Endodermal cell (in vitro differentiated cells): ENCODE data around the gene DVL1. TPM values are rescaled to one million over a fixed set of nuclear protein-coding genes. Genes with fewer than 3 reads are reported as not detected.

Experiments used
- DNase-seq: peaks from one replicate; pipeline ENCODE4 v3.0.0-alpha.2; 2017
- H3K27ac ChIP-seq: 2 replicates; pipeline ENCODE4 v1.5.1; 2013; ENCODE audit warnings: mild to moderate bottlenecking, low read depth, low read length, moderate library complexity
- H3K27me3 ChIP-seq: 2 replicates; pipeline ENCODE4 v1.6.1; 2013; ENCODE audit warnings: mild to moderate bottlenecking, low read length, moderate library complexity; ENCODE audit not compliant: insufficient read depth, control insufficient read depth, poor library complexity, severe bottlenecking
- H3K36me3 ChIP-seq: 2 replicates; pipeline ENCODE4 v1.7.0; 2013; ENCODE audit warnings: mild to moderate bottlenecking, low read length, moderate library complexity; ENCODE audit not compliant: control insufficient read depth, insufficient read depth
- H3K4me1 ChIP-seq: one replicate; pipeline ENCODE4 v1.7.0; 2013; ENCODE audit warnings: low read length; ENCODE audit not compliant: control insufficient read depth, insufficient read depth
- H3K4me3 ChIP-seq: 2 replicates; pipeline ENCODE4 v1.5.1; 2013; ENCODE audit warnings: mild to moderate bottlenecking, low read length, moderate library complexity
- H3K9ac ChIP-seq: 2 replicates; pipeline ENCODE4 v1.6.1; 2013; ENCODE audit warnings: mild to moderate bottlenecking, low read length, moderate library complexity; ENCODE audit not compliant: poor library complexity, severe bottlenecking; ENCODE audit errors: extremely low read depth
- H3K9me3 ChIP-seq: 2 replicates; pipeline ENCODE4 v1.6.1; 2013; ENCODE audit warnings: mild to moderate bottlenecking, low read length, moderate library complexity; ENCODE audit not compliant: control insufficient read depth
- H3K27ac Mint-ChIP-seq: 2 replicates; pipeline ENCODE4 v1.8.0; 2020; ENCODE audit warnings: mixed read lengths
- H3K27me3 Mint-ChIP-seq: 2 replicates; pipeline ENCODE4 v1.8.0; 2021; ENCODE audit warnings: mild to moderate bottlenecking, mixed read lengths; ENCODE audit not compliant: insufficient read depth
- H3K36me3 Mint-ChIP-seq: 2 replicates; pipeline ENCODE4 v1.8.0; 2020; ENCODE audit warnings: low read depth, mixed read lengths
- H3K4me1 Mint-ChIP-seq: 2 replicates; pipeline ENCODE4 v1.8.0; 2020; ENCODE audit warnings: mixed read lengths
- H3K4me3 Mint-ChIP-seq: 2 replicates; pipeline ENCODE4 v1.8.0; 2020; ENCODE audit warnings: mild to moderate bottlenecking, moderate library complexity, mixed read lengths
- H3K9me3 Mint-ChIP-seq: 2 replicates; pipeline ENCODE4 v1.8.0; 2020; ENCODE audit warnings: mild to moderate bottlenecking, mixed read lengths
- CTCF ChIP-seq: fragments of 200-600 bp; sonication (generic); conservative IDR thresholded peaks from 2 replicates; pipeline ENCODE4 v1.5.0; 2021; ENCODE audit warnings: antibody characterized with exemption, mild to moderate bottlenecking
- WGBS, 2 experiments: methylation state at CpG; one replicate each; pipeline versions ENCODE4 v1.1.5 to v1.1.7; 2013; ENCODE audit warnings: missing lambda C conversion rate in 2 of 2, mixed read lengths in 1 of 2; ENCODE audit not compliant: insufficient coverage in 1 of 2, insufficient read length in 1 of 2; 5-methylcytosine and 5-hydroxymethylcytosine counted together
- total RNA-seq, 2 donors: library from RNA; stranded (reverse); fragmentation: NEBNext Ultra II Directional in 1 of 2; extraction: Animal tissue kit (Norgen Biotek cat#: 25700) in 1 of 2; gene quantifications; 2 replicates in 1 of 2; 3 replicates in 1 of 2; pipeline ENCODE4 v1.2.1, GENCODE V29; 2021

DVL1 gene
- total RNA-seq, 2 donors from 2014 or later = 71.9 to 73.3 TPM

GRCh38 chr1:1348420-1349255, 580 bp downstream of the DVL1 start:
- H3K9me3 Mint-ChIP-seq = no peaks in the 10 kb centered on the region
- Histone ChIP-seq H3K4me1 (peaks cover 8% of the 10 kb centered on the region), H3K27me3 (no peaks in the 10 kb centered on the region), H3K4me3 (peak overlapping the region; percentile 90), H3K27ac (no peak overlapping the region), H3K9me3 (no peaks in the 10 kb centered on the region), H3K9ac (peak overlapping the region; percentile 63), H3K36me3 (peaks cover 7% of the 10 kb centered on the region)
- WGBS, 2 experiments = 1 to 2% methylated on average over 23 to 109 of the region's 109 CpGs
- DNase-seq = peak; percentile 73
- no peak for TF ChIP-seq CTCF
- no peak overlapping the region for H3K27ac Mint-ChIP-seq
- H3K36me3 Mint-ChIP-seq = no peaks in the 10 kb centered on the region
- peaks cover 10% of the 10 kb centered on the region for H3K4me1 Mint-ChIP-seq
- peak overlapping the region; percentile 67 for H3K4me3 Mint-ChIP-seq
- no peaks in the 10 kb centered on the region for H3K27me3 Mint-ChIP-seq

GRCh38 chr1:1347663-1348419, 1.4 kb downstream of the DVL1 start:
- Mint-ChIP-seq H3K36me3 (no peaks in the 10 kb centered on the region), H3K27me3 (no peaks in the 10 kb centered on the region), H3K9me3 (no peaks in the 10 kb centered on the region), H3K4me1 (peaks cover 10% of the 10 kb centered on the region), H3K27ac (no peak overlapping the region), H3K4me3 (peak overlapping the region; percentile 67)
- peak overlapping the region; percentile 63 for H3K9ac ChIP-seq
- peaks cover 5% of the 10 kb centered on the region for H3K36me3 ChIP-seq
- no peak for TF ChIP-seq CTCF
- DNase-seq = peak; percentile 86
- 21 to 34% methylated on average over 15 to 26 of the region's 26 CpGs for WGBS, 2 experiments
- no peaks in the 10 kb centered on the region for H3K9me3 ChIP-seq
- no peaks in the 10 kb centered on the region for H3K27me3 ChIP-seq
- H3K27ac ChIP-seq = no peak overlapping the region
- peaks cover 5% of the 10 kb centered on the region for H3K4me1 ChIP-seq
- peak overlapping the region; percentile 90 for H3K4me3 ChIP-seq

- TF ChIP-seq CTCF = no peak
- no peaks in the 10 kb centered on the region for H3K9me3 Mint-ChIP-seq
- no peak overlapping the region for H3K9ac ChIP-seq
- peak overlapping the region; percentile 90 for H3K4me3 ChIP-seq
- H3K27me3 Mint-ChIP-seq = no peaks in the 10 kb centered on the region
- no peaks in the 10 kb centered on the region for H3K36me3 ChIP-seq
- no peaks in the 10 kb centered on the region for H3K27me3 ChIP-seq
- no peaks in the 10 kb centered on the region for H3K36me3 Mint-ChIP-seq
- no peak for DNase-seq
- H3K4me1 Mint-ChIP-seq = peaks cover 3% of the 10 kb centered on the region
- no peak overlapping the region for H3K27ac ChIP-seq
- H3K27ac Mint-ChIP-seq = no peak overlapping the region
- 93 to 100% methylated on average over 6 to 10 of the region's 10 CpGs for WGBS, 2 experiments
- peaks cover 5% of the 10 kb centered on the region for H3K4me1 ChIP-seq
- H3K9me3 ChIP-seq = no peaks in the 10 kb centered on the region
- peak overlapping the region; percentile 67 for H3K4me3 Mint-ChIP-seq
Measured at GRCh38 chr1:1347026-1347595, 2.1 kb downstream of the DVL1 start.
